A549 (cell line): Measurements from ENCODE around the gene C8A. TPM values are rescaled to one million over a fixed set of nuclear protein-coding genes. Genes with fewer than 3 reads are reported as not detected.

ENCODE experiments used
- ATAC-seq, 2 experiments: fragments of 200-7000 bp in 1 of 2; fragments of >200 bp in 1 of 2; cut with Nextera tagmentation in 1 of 2; cut with Tn5 transposase in 1 of 2; 3 replicates each; pipeline versions ENCODE4 v1.8.0 to v1.9.1; 2018 to 2020; ENCODE audit warnings: mild to moderate bottlenecking in 1 of 2, moderate library complexity in 1 of 2
- CTCF ChIA-PET: fragments of 300-600 bp; sonication (Branson Sonifier 250); formaldehyde crosslinking; extraction: SDS; loops from one replicate; lab custom pipeline; 2021; ENCODE audit warnings: antibody characterized with exemption, inconsistent platforms; lab: Yijun Ruan, JAX
- POLR2A ChIA-PET: fragments of 350-600 bp; formaldehyde crosslinking; extraction: SDS; loops from one replicate; lab custom pipeline; 2021; ENCODE audit warnings: antibody characterized with exemption, inconsistent platforms; lab: Yijun Ruan, JAX
- DNase-seq, 2 experiments: peaks; one replicate each; pipeline versions ENCODE4 v3.0.0 to v3.0.0-alpha.2; 2011 to 2016; ENCODE audit warnings: low read depth in 1 of 2, low spot score in 1 of 2
- FAIRE-seq: peaks from 2 replicates; lab custom pipeline; 2011; peaks lifted over from hg19 to GRCh38; lab: Jason Lieb, UNC
- H3K27ac ChIP-seq, 2 experiments: fragments of >200 bp; sonication (Bioruptor Twin); formaldehyde crosslinking; 3 replicates each; pipeline ENCODE4 v1.5.1; 2016 to 2017
- H3K4me1 ChIP-seq: fragments of >200 bp; sonication (Bioruptor Twin); formaldehyde crosslinking; 3 replicates; pipeline ENCODE4 v1.6.1; 2016
- H3K4me2 ChIP-seq: fragments of >200 bp; sonication (Bioruptor Twin); formaldehyde crosslinking; 3 replicates; pipeline ENCODE4 v1.6.1; 2016
- H3K4me3 ChIP-seq: fragments of >200 bp; sonication (Bioruptor Twin); formaldehyde crosslinking; 3 replicates; pipeline ENCODE4 v1.5.1; 2016
- H3K9me3 ChIP-seq: fragments of >200 bp; sonication (Bioruptor Twin); formaldehyde crosslinking; 3 replicates; pipeline ENCODE4 v1.6.1; 2016
- BHLHE40 ChIP-seq: IDR thresholded peaks from 2 replicates; pipeline ENCODE4 v1.6.1; 2012; ENCODE audit warnings: low read depth, low read length, inconsistent platforms
- CBX8 ChIP-seq: fragments of 200-600 bp; sonication (generic); IDR thresholded peaks from 2 replicates; pipeline ENCODE4 v1.6.1; 2016
- CEBPB ChIP-seq, 2 experiments: fragments of >200 bp in 1 of 2; sonication (Bioruptor Twin) in 1 of 2; formaldehyde crosslinking in 1 of 2; IDR thresholded peaks; 2 replicates each; pipeline ENCODE4 v1.6.1; 2012 to 2016
- CHD4 ChIP-seq: fragments of 200-600 bp; sonication (generic); IDR thresholded peaks from 2 replicates; pipeline ENCODE4 v1.6.1; 2016; ENCODE audit warnings: antibody characterized with exemption, mild to moderate bottlenecking, borderline replicate concordance
- EHMT2 ChIP-seq: fragments of 200-600 bp; sonication (generic); IDR thresholded peaks from 2 replicates; pipeline ENCODE4 v1.6.1; 2016; ENCODE audit warnings: antibody characterized with exemption, low read depth, mild to moderate bottlenecking, moderate library complexity
- FOSB ChIP-seq: fragments of 250-450 bp; sonication (Bioruptor Pico); IDR thresholded peaks from 2 replicates; pipeline ENCODE4 v1.5.0; 2020; ENCODE audit warnings: mild to moderate bottlenecking, moderate library complexity
- FOSL2 ChIP-seq, 2 experiments: fragments of 450-650 bp in 1 of 2; fragments of >200 bp in 1 of 2; sonication (Bioruptor Twin) in 1 of 2; formaldehyde crosslinking; IDR thresholded peaks; 2 replicates each; pipeline versions ENCODE4 v1.5.0 to v1.6.1; 2016 to 2020; ENCODE audit warnings: mild to moderate bottlenecking in 1 of 2, moderate library complexity in 1 of 2
- FOXS1 ChIP-seq: fragments of 250-450 bp; sonication (Bioruptor Pico); IDR thresholded peaks from 2 replicates; pipeline ENCODE4 v1.5.0; 2020; ENCODE audit warnings: mild to moderate bottlenecking, moderate library complexity
- GATA3 ChIP-seq: IDR thresholded peaks from 2 replicates; pipeline ENCODE4 v1.6.1; 2012; ENCODE audit warnings: borderline replicate concordance
- HOXA7 ChIP-seq: fragments of 250-450 bp; sonication (Bioruptor Pico); IDR thresholded peaks from 2 replicates; pipeline ENCODE4 v1.5.0; 2020; ENCODE audit warnings: mild to moderate bottlenecking, moderate library complexity
- HOXB5 ChIP-seq: fragments of 250-450 bp; sonication (Bioruptor Pico); IDR thresholded peaks from 2 replicates; pipeline ENCODE4 v1.5.0; 2020; ENCODE audit warnings: mild to moderate bottlenecking, moderate library complexity
- JUNB ChIP-seq: fragments of >200 bp; sonication (Bioruptor Twin); formaldehyde crosslinking; IDR thresholded peaks from 2 replicates; pipeline ENCODE4 v1.6.1; 2016
- MAZ ChIP-seq: fragments of 150-350 bp; IDR thresholded peaks from 2 replicates; pipeline ENCODE4 v1.6.1; 2014; ENCODE audit warnings: antibody characterized with exemption, low read depth, low read length, borderline replicate concordance
- PHF8 ChIP-seq: fragments of 200-600 bp; sonication (generic); IDR thresholded peaks from 2 replicates; pipeline ENCODE4 v1.6.1; 2016; ENCODE audit warnings: low read depth, mild to moderate bottlenecking, antibody characterized with exemption, moderate library complexity, borderline replicate concordance
- POLR2AphosphoS2 ChIP-seq: conservative IDR thresholded peaks from 2 replicates; pipeline ENCODE4 v1.6.1; 2012; ENCODE audit warnings: low read length, improper control_type of control experiment, inconsistent platforms
- RAD21 ChIP-seq, 2 experiments: fragments of >200 bp in 1 of 2; sonication (Bioruptor Twin) in 1 of 2; formaldehyde crosslinking in 1 of 2; IDR thresholded peaks in 1 of 2; conservative IDR thresholded peaks in 1 of 2; 2 replicates in 1 of 2; 3 replicates in 1 of 2; pipeline ENCODE4 v1.6.1; 2012 to 2018; ENCODE audit warnings: inconsistent platforms in 1 of 2
- RCOR1 ChIP-seq: fragments of 150-350 bp; IDR thresholded peaks from 2 replicates; pipeline ENCODE4 v1.6.1; 2014; ENCODE audit warnings: antibody characterized with exemption, low read length, low read depth
- RNF2 ChIP-seq: fragments of 200-600 bp; sonication (generic); IDR thresholded peaks from 2 replicates; pipeline ENCODE4 v1.6.1; 2016; ENCODE audit warnings: low read depth, mild to moderate bottlenecking, antibody characterized with exemption, moderate library complexity, borderline replicate concordance
- TFCP2L1 ChIP-seq: fragments of 250-450 bp; sonication (Bioruptor Pico); IDR thresholded peaks from 2 replicates; pipeline ENCODE4 v1.5.0; 2021; ENCODE audit warnings: mild to moderate bottlenecking
- ZC3H11A ChIP-seq: fragments of 450-650 bp; IDR thresholded peaks from 2 replicates; pipeline ENCODE4 v1.6.1; 2014; ENCODE audit warnings: antibody characterized with exemption, mild to moderate bottlenecking
- ZFP36 ChIP-seq: fragments of 450-650 bp; IDR thresholded peaks from 2 replicates; pipeline ENCODE4 v1.6.1; 2014; ENCODE audit warnings: borderline replicate concordance; ENCODE audit not compliant: partially characterized antibody
- ZNF302 ChIP-seq: fragments of 250-450 bp; sonication (Bioruptor Pico); IDR thresholded peaks from 2 replicates; pipeline ENCODE4 v1.9.0; 2021; ENCODE audit warnings: inconsistent platforms, mild to moderate bottlenecking, moderate library complexity
- ZSCAN20 ChIP-seq: fragments of 250-450 bp; sonication (Bioruptor Pico); IDR thresholded peaks from 2 replicates; pipeline ENCODE4 v1.8.0; 2022; ENCODE audit warnings: mild to moderate bottlenecking, moderate library complexity
- WGBS: methylation state at CpG from one replicate; pipeline ENCODE4 v1.1.6; 2017; ENCODE audit errors: missing lambda C conversion rate; 5-methylcytosine and 5-hydroxymethylcytosine counted together
- polyA plus RNA-seq, 4 experiments: library from polyadenylated mRNA; depleted of rRNA in 3 of 4; stranded (reverse); fragments of >200 nt; fragmentation: RNase III in 1 of 4; extraction: RNeasy Plus Mini Kit Qiagen cat#74134 plus additional on column Dnase treatment in 1 of 4; gene quantifications; 2 replicates in 3 of 4; 3 replicates in 1 of 4; pipeline ENCODE4 v1.2.3, GENCODE V29; 2011 to 2017
- TF ChIP-seq, protein P1 (sequence below): fragments of 250-450 bp; sonication (Bioruptor Pico); IDR thresholded peaks from 2 replicates; pipeline ENCODE4 v1.5.0; 2020; ENCODE audit warnings: low read depth, mild to moderate bottlenecking, moderate library complexity
- TF ChIP-seq, protein P2 (sequence below): IDR thresholded peaks from 2 replicates; pipeline ENCODE4 v1.6.1; 2012
- TF ChIP-seq, protein P3 (sequence below): IDR thresholded peaks from 2 replicates; pipeline ENCODE4 v1.6.1; 2012; ENCODE audit warnings: low read depth, borderline replicate concordance
- TF ChIP-seq, protein P4 (sequence below): fragments of >200 bp; sonication (Bioruptor Twin); formaldehyde crosslinking; IDR thresholded peaks from 3 replicates; pipeline ENCODE4 v1.6.1; 2016
- TF ChIP-seq, protein P5 (sequence below): fragments of >200 bp; sonication (Bioruptor Twin); formaldehyde crosslinking; IDR thresholded peaks from 3 replicates; pipeline ENCODE4 v1.5.1; 2016

C8A gene
- polyA plus RNA-seq, 2 of the 4 experiments (the other 2 are of a cell fraction): not detected

DNA sequence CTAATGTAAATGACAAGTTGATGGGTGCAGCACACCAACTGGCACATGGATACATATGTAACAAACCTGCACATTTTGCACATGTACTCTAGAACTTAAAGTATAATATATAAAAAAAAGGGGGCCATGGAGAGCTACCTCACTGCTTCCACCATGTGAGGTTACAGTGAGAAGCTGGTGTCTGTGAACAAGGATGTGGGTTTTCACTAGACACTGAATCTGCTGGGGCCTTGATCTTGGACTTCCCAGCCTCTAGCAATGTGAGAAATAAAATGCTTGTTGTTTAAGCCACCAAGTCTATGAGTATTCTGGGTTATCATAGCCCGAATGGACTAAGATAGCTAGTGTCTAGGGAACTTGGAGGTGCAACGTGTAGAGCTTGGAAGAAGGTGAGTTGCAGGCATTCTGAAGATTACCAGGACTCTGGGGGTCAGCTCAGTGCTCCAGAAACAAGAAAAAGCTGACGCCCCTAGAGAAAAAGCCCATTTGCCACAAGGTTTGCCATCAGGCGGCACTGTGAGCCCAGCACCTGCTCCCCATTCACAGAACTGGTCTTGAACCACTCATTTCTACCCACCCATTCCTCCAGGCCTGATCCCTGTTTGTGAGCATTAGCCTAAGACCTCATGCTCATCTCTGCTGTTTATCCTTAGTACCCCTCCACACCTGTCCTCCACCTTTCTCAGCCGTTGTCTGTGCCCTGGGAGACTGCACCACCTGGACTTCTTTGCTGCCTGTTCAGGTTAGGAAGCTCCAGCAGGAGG is 20.3 kb upstream of the C8A start:
- ATAC-seq (no peak), FAIRE-seq (no peak), DNase-seq (no peak)
- POLR2A ChIA-PET: no interaction called here
- 19% methylated on average over 5 of the region's 5 CpGs for WGBS
- Histone ChIP-seq H3K4me2 (no peak overlapping the region), H3K27ac (no peak overlapping the region), H3K9me3 (no peaks in the 10 kb centered on the region; the same call in 2 of the 3 replicates), H3K4me3 (no peak overlapping the region), H3K4me1 (no peaks in the 10 kb centered on the region)
- CTCF ChIA-PET: no interaction called here
- TF ChIP-seq POLR2AphosphoS2: no peak
- TF ChIP-seq, protein P1, sequence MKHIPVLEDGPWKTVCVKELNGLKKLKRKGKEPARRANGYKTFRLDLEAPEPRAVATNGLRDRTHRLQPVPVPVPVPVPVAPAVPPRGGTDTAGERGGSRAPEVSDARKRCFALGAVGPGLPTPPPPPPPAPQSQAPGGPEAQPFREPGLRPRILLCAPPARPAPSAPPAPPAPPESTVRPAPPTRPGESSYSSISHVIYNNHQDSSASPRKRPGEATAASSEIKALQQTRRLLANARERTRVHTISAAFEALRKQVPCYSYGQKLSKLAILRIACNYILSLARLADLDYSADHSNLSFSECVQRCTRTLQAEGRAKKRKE (CRISPR knock-in tag): no peak
- no peak for TF ChIP-seq ZC3H11A
- no peak for TF ChIP-seq ZSCAN20
- TF ChIP-seq HOXB5: no peak
- TF ChIP-seq PHF8: no peak
- TF ChIP-seq GATA3: no peak
- no peak for TF ChIP-seq TFCP2L1 (CRISPR knock-in tag)
- no peak for TF ChIP-seq EHMT2
- no peak for TF ChIP-seq CHD4
- TF ChIP-seq, protein P2, sequence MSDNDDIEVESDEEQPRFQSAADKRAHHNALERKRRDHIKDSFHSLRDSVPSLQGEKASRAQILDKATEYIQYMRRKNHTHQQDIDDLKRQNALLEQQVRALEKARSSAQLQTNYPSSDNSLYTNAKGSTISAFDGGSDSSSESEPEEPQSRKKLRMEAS: no peak
- TF ChIP-seq RAD21 (conservative IDR thresholded peaks at IDR 0.05 in 1 of 2, IDR thresholded peaks at IDR 0.05 in 1 of 2): no peak
- TF ChIP-seq RNF2: no peak
- TF ChIP-seq CEBPB (IDR thresholded peaks at IDR 0.05): no peak
- TF ChIP-seq CBX8: no peak
- TF ChIP-seq, protein P3, sequence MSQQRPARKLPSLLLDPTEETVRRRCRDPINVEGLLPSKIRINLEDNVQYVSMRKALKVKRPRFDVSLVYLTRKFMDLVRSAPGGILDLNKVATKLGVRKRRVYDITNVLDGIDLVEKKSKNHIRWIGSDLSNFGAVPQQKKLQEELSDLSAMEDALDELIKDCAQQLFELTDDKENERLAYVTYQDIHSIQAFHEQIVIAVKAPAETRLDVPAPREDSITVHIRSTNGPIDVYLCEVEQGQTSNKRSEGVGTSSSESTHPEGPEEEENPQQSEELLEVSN: no peak
- TF ChIP-seq FOSB (CRISPR knock-in tag): no peak
- TF ChIP-seq JUNB: no peak

DNA sequence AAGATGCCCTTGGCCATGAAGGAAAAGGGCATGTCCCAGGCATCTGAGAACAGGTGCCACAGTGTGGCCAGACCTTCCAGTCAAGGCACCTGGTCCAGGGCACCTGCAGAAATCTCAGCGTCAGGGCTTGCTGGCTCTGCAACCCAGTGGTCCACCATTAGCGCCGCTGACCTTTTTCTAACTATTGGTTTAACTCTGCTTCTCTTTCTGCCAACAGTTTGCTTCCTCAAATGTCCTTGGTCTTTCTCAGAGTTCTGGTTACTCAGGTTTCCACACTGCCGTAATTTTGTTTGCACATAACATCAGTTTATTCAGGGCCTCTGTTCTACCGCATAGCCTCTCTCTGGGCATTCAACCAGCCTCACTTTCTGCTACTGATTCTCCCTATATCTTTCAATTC is 18.9 kb upstream of the C8A start:
- CTCF ChIA-PET: no interaction called here
- no peak for ATAC-seq
- H3K4me1 ChIP-seq: no peaks in the 10 kb centered on the region

More for the DNA sequence above, 18.9 kb upstream of the C8A start:
- Histone ChIP-seq H3K27ac (no peak overlapping the region), H3K4me3 (no peak overlapping the region), H3K4me2 (no peak overlapping the region), H3K9me3 (no peaks in the 10 kb centered on the region; the same call in 2 of the 3 replicates)
- TF ChIP-seq FOXS1 (CRISPR knock-in tag) (no peak), ZNF302 (CRISPR knock-in tag) (no peak), HOXA7 (CRISPR knock-in tag) (no peak), FOSL2 (IDR thresholded peaks at IDR 0.05) (no peak), FOSL2 (CRISPR knock-in tag; IDR thresholded peaks at IDR 0.05) (no peak), RCOR1 (no peak), ZSCAN20 (no peak), PHF8 (no peak), ZFP36 (no peak), MAZ (no peak), BHLHE40 (no peak)
- TF ChIP-seq, protein P4, sequence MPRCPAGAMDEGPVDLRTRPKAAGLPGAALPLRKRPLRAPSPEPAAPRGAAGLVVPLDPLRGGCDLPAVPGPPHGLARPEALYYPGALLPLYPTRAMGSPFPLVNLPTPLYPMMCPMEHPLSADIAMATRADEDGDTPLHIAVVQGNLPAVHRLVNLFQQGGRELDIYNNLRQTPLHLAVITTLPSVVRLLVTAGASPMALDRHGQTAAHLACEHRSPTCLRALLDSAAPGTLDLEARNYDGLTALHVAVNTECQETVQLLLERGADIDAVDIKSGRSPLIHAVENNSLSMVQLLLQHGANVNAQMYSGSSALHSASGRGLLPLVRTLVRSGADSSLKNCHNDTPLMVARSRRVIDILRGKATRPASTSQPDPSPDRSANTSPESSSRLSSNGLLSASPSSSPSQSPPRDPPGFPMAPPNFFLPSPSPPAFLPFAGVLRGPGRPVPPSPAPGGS: no peak
- TF ChIP-seq, protein P5, sequence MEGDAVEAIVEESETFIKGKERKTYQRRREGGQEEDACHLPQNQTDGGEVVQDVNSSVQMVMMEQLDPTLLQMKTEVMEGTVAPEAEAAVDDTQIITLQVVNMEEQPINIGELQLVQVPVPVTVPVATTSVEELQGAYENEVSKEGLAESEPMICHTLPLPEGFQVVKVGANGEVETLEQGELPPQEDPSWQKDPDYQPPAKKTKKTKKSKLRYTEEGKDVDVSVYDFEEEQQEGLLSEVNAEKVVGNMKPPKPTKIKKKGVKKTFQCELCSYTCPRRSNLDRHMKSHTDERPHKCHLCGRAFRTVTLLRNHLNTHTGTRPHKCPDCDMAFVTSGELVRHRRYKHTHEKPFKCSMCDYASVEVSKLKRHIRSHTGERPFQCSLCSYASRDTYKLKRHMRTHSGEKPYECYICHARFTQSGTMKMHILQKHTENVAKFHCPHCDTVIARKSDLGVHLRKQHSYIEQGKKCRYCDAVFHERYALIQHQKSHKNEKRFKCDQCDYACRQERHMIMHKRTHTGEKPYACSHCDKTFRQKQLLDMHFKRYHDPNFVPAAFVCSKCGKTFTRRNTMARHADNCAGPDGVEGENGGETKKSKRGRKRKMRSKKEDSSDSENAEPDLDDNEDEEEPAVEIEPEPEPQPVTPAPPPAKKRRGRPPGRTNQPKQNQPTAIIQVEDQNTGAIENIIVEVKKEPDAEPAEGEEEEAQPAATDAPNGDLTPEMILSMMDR: no peak
- FAIRE-seq (no peak), DNase-seq (no peak)
- POLR2A ChIA-PET: no interaction called here
- WGBS: 76% methylated on average over 5 of the region's 5 CpGs
